DMS 273 (cell line): ENCODE results near the gene SOX30.

ENCODE experiments used
- DNase-seq: peaks from one replicate; lab custom pipeline; 2025; ENCODE audit not compliant: unreplicated experiment; lab: John Stamatoyannopoulos, UW

SOX30 gene

GRCh38 chr5:157665467-157666070 lies 13.3 kb upstream of the SOX30 start:
- no peak for DNase-seq

DNA sequence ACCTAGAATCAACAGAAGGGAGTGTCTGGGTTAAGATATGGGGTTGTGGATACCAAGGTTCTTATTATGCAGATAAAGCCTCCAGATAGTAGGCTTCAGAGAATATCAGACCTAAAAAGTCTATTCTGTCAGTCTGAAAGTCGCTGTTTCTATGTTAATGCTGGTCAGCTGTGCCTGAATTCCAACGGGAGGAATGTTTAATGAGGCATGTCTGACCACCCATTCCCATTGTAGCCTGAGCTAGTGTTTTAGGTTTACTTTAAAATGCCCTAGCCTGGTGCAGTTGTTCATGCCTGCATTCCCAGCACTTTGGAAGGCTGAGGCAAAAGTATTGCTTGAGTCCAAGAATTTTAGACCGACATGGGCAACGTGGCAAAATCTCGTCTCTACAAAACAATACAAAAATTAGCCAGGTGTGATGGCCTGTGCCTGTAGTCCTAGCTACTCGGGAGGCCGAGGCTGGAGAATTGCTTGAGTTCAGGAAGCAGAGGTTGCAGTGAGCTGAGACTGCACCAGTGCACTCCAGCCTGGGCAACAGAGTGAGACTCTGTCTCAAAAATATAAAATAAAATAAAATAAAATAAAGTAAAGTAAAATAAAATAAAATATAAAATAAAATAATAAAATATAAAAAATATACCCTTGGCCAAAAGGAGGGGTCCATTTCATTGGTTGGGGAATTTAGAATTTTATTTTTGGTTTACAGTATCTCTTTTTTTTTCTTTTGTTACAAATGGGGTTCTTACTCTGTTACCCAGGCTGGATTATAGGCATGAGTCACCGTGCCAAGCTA lies 7.8 kb upstream of the SOX30 start:
- DNase-seq = no peak

GRCh38 chr5:157658893-157659292 lies 6.7 kb upstream of the SOX30 start:
- no peak for DNase-seq

DNA sequence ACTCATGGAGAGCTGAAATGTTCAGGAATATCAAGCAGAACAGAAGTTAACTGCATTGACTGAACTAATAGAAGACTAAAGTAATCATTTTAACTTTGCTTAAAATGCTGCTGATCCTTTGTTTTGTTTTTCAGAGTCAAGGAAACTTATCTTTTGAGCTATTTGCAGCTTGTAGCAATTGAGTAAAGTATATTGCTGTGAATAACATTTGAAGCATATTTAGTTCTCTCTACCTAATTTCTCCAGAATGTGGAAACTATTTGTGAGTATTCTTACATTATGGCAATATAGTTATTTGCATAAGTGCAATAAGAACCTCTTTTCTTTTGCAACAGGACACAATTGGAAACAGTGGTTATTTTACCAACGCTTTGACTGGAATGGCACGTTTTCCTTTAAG lies 5.3 kb upstream of the SOX30 start:
- DNase-seq = no peak

DNA sequence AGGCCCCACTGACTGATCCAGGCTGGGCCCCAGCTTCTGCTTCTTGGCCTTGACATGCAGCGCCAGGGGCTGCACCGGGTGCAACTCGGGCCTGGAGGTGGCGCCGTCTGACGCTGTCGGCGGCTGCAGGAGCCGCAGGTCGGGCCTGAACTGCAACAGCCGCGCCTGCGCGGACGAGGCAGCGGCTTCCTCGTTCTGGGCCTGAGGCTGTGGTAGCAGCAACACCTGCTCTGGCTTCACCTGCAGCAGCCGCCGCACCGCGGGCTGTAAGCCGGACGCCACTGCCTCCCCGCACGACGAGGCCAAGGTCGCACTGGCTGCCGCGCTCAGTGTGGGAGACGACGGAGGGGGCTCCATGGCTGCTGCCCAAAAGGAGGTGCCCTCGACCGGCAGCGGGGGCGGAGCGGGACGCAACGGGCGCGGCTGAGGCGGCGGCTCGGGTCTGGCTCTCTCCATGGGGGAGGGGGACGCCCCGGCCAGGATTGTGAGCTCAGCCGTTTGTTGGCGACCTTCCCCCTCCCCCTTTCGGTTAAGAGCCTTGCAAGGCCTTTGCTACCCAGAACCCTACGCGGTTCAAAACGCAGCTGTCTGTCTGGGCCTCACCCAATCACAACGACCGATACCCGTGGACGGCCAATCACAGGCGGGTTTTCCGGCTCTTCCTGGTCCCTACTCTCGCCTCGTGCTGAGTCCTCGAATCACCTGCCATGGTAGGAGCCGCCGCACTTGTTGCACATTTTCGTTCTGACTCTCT lies 438 bp downstream of the SOX30 start:
- peak; percentile 81 for DNase-seq

GRCh38 chr5:157650991-157651611 lies 1.1 kb downstream of the SOX30 start:
- no peak for DNase-seq

DNA sequence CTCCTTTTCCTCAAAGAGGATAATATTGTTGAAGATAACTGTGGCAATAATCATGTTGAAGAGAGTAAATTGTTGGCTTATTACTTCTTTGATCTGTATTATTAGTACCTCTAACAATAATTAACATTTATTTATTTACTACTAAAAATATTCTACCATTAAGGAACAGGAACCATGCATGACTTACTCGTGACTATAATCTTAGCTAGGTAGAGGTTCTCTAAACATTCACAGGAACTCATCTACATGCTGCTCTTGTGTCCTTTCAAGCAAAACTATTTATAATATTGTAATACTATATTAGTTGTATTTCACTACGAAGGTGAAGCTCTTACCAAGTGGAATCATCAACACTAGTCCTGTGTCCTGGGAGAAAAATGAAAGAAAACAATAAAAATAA lies 3.1 kb downstream of the SOX30 start:
- DNase-seq = no peak

DNA sequence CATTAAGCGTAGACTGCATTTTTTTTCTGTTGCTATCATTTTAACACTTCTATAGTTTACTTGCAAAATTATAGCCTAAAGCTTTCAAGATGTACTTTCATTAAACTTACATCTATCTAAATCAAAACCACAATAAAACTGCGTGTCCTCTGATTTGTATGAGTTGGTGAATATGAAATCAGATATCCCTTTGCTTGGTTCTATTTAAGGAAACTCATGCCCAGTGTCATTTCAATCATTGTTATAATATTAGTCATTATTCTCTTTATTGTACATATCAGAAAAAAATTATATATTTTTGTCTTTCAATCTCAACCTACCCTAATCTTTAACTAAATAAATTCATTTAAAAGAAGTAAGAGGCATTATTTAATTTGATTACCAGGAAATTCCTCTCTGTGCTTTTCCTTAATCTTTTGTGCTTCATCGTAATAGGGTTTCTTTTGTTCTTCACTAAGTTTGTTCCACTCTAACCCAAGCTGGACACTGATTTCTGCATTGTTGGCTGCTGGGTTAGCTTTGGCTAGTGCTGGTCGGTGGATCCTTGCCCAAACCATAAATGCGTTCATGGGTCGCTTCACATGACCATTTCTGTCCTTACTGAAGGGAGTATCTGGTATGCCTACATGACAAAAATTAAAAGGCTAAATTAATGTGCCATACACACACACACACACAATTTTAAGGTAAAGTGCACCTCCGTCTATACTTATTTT lies 3.8 kb downstream of the SOX30 start:
- no peak for DNase-seq

- DNase-seq = no peak
Measured at GRCh38 chr5:157640406-157641066, 11.7 kb downstream of the SOX30 start.

DNA sequence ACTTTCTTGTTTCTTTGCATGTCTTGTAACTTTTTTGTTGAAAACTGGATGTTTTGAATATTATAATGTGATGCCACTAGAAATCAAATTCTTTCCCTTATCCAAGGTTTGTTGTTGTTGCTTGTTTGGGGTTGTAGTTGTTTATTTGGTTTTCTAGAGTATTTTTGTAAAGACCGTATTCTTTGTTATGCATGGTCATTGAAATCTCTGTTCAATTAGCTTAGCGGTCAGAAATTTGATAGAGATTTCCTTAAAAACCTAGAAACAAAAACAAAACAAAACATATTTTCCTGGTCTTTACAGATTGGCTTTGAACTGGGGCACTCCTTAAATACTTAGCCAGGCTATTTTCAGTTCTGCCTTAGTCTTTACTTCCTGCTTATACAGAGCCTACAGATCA lies 21.9 kb downstream of the SOX30 start:
- DNase-seq = no peak

DNA sequence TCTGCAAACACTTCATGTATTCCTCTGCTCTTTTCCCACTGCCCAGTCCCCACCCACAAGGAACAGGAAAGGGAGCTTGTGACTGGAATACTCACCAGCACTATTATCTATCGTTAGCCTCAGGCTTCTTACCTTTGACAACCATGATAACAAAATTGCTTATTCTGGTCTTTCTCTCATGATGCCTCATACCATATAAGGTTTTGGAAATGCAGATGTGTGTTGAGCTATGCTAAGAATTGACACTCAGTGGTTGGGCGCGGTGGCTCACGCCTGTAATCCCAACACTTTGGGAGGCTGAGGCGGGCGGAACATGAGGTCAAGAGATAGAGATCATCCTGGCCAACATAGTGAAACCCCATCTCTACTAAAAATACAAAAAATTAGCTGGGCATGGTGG lies 25.4 kb downstream of the SOX30 start:
- DNase-seq = no peak

DNA sequence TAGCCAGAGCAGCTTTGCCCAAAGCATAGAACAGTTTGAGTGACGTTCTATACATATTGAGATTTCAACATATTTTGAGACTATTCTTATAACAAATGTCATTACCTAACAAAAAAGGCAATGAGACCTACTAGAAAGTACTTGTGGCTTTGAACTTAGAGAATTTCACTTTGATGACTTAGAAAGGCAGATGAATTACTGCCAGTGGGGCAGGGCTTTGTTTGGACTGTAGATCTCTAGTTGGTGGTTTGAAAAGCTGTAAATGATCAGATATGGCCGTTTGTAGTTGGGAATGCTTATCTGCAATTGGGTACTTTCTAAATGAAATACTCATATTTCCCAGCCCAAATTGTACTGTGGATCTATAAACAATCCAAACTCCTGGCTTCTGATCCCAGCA lies 28.1 kb downstream of the SOX30 start:
- DNase-seq = no peak

- DNase-seq = no peak
Measured at GRCh38 chr5:157620776-157621175, 31.5 kb downstream of the SOX30 start.

GRCh38 chr5:157618191-157618765 lies 34.0 kb downstream of the SOX30 start:
- no peak for DNase-seq

- DNase-seq = no peak
Measured at GRCh38 chr5:157616785-157617184, 35.5 kb downstream of the SOX30 start.

GRCh38 chr5:157613385-157614245 lies 38.6 kb downstream of the SOX30 start:
- no peak for DNase-seq

- no peak for DNase-seq
Measured at GRCh38 chr5:157612581-157612980, 39.7 kb downstream of the SOX30 start.

GRCh38 chr5:157611571-157612476 lies 40.4 kb downstream of the SOX30 start:
- DNase-seq = peak; percentile 51
